B cell (primary cell): ENCODE data around the gene BCO1. TPM values are rescaled to one million over a fixed set of nuclear protein-coding genes. Genes with fewer than 3 reads are reported as not detected.

ENCODE experiments used
- ATAC-seq: fragments of 200-7000 bp; cut with Tn5 transposase; one replicate; pipeline ENCODE4 v1.10.0; 2021; ENCODE audit warnings: low read depth, mild to moderate bottlenecking, moderate number of reproducible peaks, moderate library complexity
- CTCF ChIA-PET: fragments of 350-600 bp; sonication (Branson Sonifier 250); formaldehyde crosslinking; loops from one replicate; lab custom pipeline; 2021; ENCODE audit warnings: antibody characterized with exemption, inconsistent platforms; lab: Charles Lee
- POLR2A ChIA-PET: fragments of 350-600 bp; sonication (Branson Sonifier 250); formaldehyde crosslinking; loops from one replicate; lab custom pipeline; 2021; ENCODE audit warnings: antibody characterized with exemption; lab: Charles Lee
- DNase-seq: peaks from one replicate; pipeline ENCODE4 v3.0.0; 2013
- H2AFZ ChIP-seq: 2 replicates; pipeline ENCODE4 v1.6.1; 2012; ENCODE audit warnings: mild to moderate bottlenecking, low read depth, low read length; ENCODE audit not compliant: insufficient read depth, poor library complexity, severe bottlenecking
- H3K27ac ChIP-seq, 2 donors: 1 replicate in 1 of 2; 2 replicates in 1 of 2; pipeline ENCODE4 v1.5.1; 2012 to 2013; ENCODE audit warnings: low read length in 2 of 2, mild to moderate bottlenecking in 2 of 2, moderate library complexity in 1 of 2
- H3K27me3 ChIP-seq, 4 experiments: fragments of 200-600 bp in 1 of 4; sonication (generic) in 1 of 4; replicated peaks in 1 of 4; 1 replicate in 2 of 4; 2 replicates in 2 of 4; pipeline versions ENCODE4 v1.6.1 to v1.7.0; 2013 to 2016; ENCODE audit warnings: low read length in 3 of 4, mild to moderate bottlenecking in 2 of 4, mixed read lengths in 1 of 4, moderate library complexity in 1 of 4; ENCODE audit not compliant: insufficient read depth in 4 of 4, control insufficient read depth in 3 of 4; ENCODE audit errors: control extremely low read depth in 1 of 4
- H3K36me3 ChIP-seq, 2 experiments: replicated peaks in 1 of 2; 1 replicate in 1 of 2; 2 replicates in 1 of 2; pipeline versions ENCODE4 v1.6.1 to v1.7.1; 2013; ENCODE audit warnings: low read length in 1 of 2; ENCODE audit not compliant: insufficient read depth in 2 of 2, control insufficient read depth in 1 of 2; ENCODE audit errors: control extremely low read depth in 1 of 2, extremely low read depth in 1 of 2
- H3K4me1 ChIP-seq, 2 donors: fragments of 200-600 bp in 1 of 2; sonication (generic) in 1 of 2; 1 replicate in 1 of 2; 2 replicates in 1 of 2; pipeline versions ENCODE4 v1.5.1 to v1.6.1; 2013 to 2017; ENCODE audit warnings: low read length in 2 of 2; ENCODE audit not compliant: control insufficient read depth in 2 of 2, insufficient read depth in 2 of 2
- H3K4me2 ChIP-seq: replicated peaks from 2 replicates; pipeline ENCODE3; 2012; ENCODE audit warnings: mild to moderate bottlenecking, low read depth, low read length; ENCODE audit not compliant: poor library complexity, severe bottlenecking
- H3K4me3 ChIP-seq, 5 experiments: fragments of 200-600 bp in 1 of 5; sonication (generic) in 1 of 5; 1 replicate in 3 of 5; 2 replicates in 2 of 5; pipeline versions ENCODE4 v1.5.1 to v1.7.0; 2011 to 2016; ENCODE audit warnings: low read length in 4 of 5, mild to moderate bottlenecking in 4 of 5, low read depth in 2 of 5, control low read depth in 1 of 5, moderate library complexity in 1 of 5; ENCODE audit not compliant: insufficient read depth in 1 of 5; ENCODE audit errors: control extremely low read depth in 1 of 5, extremely low read depth in 1 of 5
- H3K79me2 ChIP-seq: fragments of 200-600 bp; sonication (generic); one replicate; pipeline ENCODE4 v1.6.0; 2016; ENCODE audit warnings: low read length; ENCODE audit not compliant: control insufficient read depth, insufficient read depth
- H3K9ac ChIP-seq: fragments of 200-600 bp; sonication (generic); 2 replicates; pipeline ENCODE4 v1.6.1; 2017; ENCODE audit warnings: mild to moderate bottlenecking, low read length, moderate library complexity
- H3K9me3 ChIP-seq, 3 donors: one replicate each; pipeline versions ENCODE4 v1.6.1 to v1.7.1; 2013; ENCODE audit warnings: low read length in 2 of 3; ENCODE audit not compliant: control insufficient read depth in 2 of 3, insufficient read depth in 1 of 3; ENCODE audit errors: control extremely low read depth in 1 of 3
- H4K20me1 ChIP-seq: 2 replicates; pipeline ENCODE4 v1.6.0; 2012; ENCODE audit warnings: mild to moderate bottlenecking, low read length; ENCODE audit not compliant: insufficient read depth, control insufficient read depth, poor library complexity, severe bottlenecking
- H3K27ac Mint-ChIP-seq: one replicate; pipeline ENCODE4 v1.8.0; 2021; ENCODE audit warnings: mixed read lengths
- H3K27me3 Mint-ChIP-seq: one replicate; pipeline ENCODE4 v1.8.0; 2021; ENCODE audit warnings: mixed read lengths
- H3K4me1 Mint-ChIP-seq: one replicate; pipeline ENCODE4 v1.8.0; 2021; ENCODE audit warnings: mixed read lengths
- H3K4me3 Mint-ChIP-seq: one replicate; pipeline ENCODE4 v1.8.0; 2021; ENCODE audit warnings: mixed read lengths
- H3K9me3 Mint-ChIP-seq: one replicate; pipeline ENCODE4 v1.8.0; 2022; ENCODE audit warnings: mixed read lengths; ENCODE audit not compliant: insufficient read depth
- EZH2 ChIP-seq: IDR thresholded peaks from 2 replicates; pipeline ENCODE4 v1.6.1; 2012; ENCODE audit warnings: borderline replicate concordance, low read depth, mild to moderate bottlenecking, moderate library complexity, low read length; ENCODE audit not compliant: insufficient read depth, poor library complexity, severe bottlenecking
- WGBS: methylation state at CpG from one replicate; pipeline ENCODE4 v1.1.5; 2013; ENCODE audit warnings: missing lambda C conversion rate; ENCODE audit not compliant: insufficient coverage; 5-methylcytosine and 5-hydroxymethylcytosine counted together
- intact Hi-C: fragments of 100-400 bp; cut with micrococcal nuclease; formaldehyde crosslinking; loops from one replicate; pipeline ENCODE4 v1.10.0; 2022
- polyA plus RNA-seq: library from polyadenylated mRNA; depleted of rRNA; stranded (reverse); fragments of >200 nt; gene quantifications from 2 replicates; pipeline ENCODE4 v1.2.3, GENCODE V29; 2012
- total RNA-seq, 2 donors: library from RNA; stranded (reverse); fragments of 120-200 nt in 1 of 2; gene quantifications; 1 replicate in 1 of 2; 2 replicates in 1 of 2; pipeline versions ENCODE4 v1.2.3 to v1.2.4, GENCODE V29; 2013 to 2022
- TF ChIP-seq, protein P1 (sequence below): fragments of 200-600 bp; IDR thresholded peaks from one replicate; pipeline ENCODE4 v1.8.0; 2022; ENCODE audit warnings: antibody characterized with exemption, mild to moderate bottlenecking

Gene BCO1
- total and polyA plus RNA-seq, 2 donors (not counting 1 experiment from before 2014, with no cell fraction given) = not detected

DNA sequence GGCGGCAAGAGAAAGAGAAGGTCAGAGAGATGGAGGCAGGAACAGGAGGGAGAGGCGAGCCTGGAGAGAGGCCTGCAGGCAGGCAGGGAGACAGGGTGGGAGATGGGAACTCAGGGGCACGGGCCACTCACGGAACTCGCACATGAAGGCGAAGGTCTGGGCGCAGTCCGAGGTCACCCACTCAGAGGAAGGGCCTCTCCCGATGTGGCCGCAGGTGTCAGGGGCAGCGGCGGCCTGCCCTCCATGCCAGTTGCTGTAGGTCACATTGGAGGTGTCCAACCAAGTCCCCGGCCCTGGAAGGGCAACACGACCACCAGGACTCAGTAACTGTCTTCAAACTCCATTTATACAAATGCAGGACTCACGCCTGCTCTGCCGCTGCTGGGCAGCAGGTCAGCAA, 22.4 kb upstream of the BCO1 start:
- Histone ChIP-seq H3K4me1 (no peaks in the 10 kb centered on the region), H3K9ac (no peak overlapping the region), H4K20me1 (no peaks in the 10 kb centered on the region), H3K4me2 (no peak overlapping the region), H3K27ac (no peak overlapping the region), H3K27me3 (peaks cover 0 to 1% (median 0%) of the 10 kb centered on the region in 4 experiments), H3K4me3 (no peak overlapping the region), H3K79me2 (no peaks in the 10 kb centered on the region), H2AFZ (no peak overlapping the region), H3K9me3 (no peaks in the 10 kb centered on the region), H3K36me3 (no peaks in the 10 kb centered on the region)
- 95% methylated on average over 12 of the region's 16 CpGs for WGBS
- Mint-ChIP-seq H3K27me3 (peaks cover 13% of the 10 kb centered on the region), H3K4me1 (no peaks in the 10 kb centered on the region), H3K9me3 (no peaks in the 10 kb centered on the region), H3K27ac (no peak overlapping the region), H3K4me3 (no peak overlapping the region)
- ATAC-seq = no peak
- intact Hi-C loops = no loop called here
- ChIA-PET POLR2A (no interaction called here), CTCF (interaction anchor here (0.8 kb wide), 1 partner anchor 12 kb away, joined by 3 read pairs; no protein-coding TSS in a partner anchor)
- TF ChIP-seq EZH2 = no peak
- TF ChIP-seq, protein P1, sequence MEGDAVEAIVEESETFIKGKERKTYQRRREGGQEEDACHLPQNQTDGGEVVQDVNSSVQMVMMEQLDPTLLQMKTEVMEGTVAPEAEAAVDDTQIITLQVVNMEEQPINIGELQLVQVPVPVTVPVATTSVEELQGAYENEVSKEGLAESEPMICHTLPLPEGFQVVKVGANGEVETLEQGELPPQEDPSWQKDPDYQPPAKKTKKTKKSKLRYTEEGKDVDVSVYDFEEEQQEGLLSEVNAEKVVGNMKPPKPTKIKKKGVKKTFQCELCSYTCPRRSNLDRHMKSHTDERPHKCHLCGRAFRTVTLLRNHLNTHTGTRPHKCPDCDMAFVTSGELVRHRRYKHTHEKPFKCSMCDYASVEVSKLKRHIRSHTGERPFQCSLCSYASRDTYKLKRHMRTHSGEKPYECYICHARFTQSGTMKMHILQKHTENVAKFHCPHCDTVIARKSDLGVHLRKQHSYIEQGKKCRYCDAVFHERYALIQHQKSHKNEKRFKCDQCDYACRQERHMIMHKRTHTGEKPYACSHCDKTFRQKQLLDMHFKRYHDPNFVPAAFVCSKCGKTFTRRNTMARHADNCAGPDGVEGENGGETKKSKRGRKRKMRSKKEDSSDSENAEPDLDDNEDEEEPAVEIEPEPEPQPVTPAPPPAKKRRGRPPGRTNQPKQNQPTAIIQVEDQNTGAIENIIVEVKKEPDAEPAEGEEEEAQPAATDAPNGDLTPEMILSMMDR = no peak
- no peak for DNase-seq

DNA sequence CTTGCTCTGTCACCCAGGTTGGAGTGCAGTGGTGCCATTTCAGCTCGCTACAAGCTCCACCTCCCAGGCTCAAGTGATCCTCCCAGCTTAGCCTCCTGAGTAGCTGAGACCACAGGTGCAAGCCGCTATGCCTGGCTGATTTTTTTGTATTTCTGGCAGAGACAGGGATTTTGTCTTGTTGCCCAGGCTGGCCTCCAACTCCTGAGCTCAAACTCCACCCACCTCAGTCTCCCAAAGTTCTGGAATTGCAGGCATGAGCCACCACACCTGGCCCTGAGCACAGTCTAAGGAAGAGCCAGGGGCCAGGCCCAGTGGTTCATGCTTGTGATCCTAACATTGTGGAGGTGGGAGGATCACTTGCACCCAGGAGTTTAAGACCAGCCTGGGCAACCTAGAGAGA, 21.8 kb upstream of the BCO1 start:
- Histone ChIP-seq H3K79me2 (no peaks in the 10 kb centered on the region), H3K27ac (no peak overlapping the region), H3K9ac (no peak overlapping the region), H3K9me3 (no peaks in the 10 kb centered on the region), H3K4me2 (no peak overlapping the region), H3K4me1 (no peaks in the 10 kb centered on the region), H4K20me1 (no peaks in the 10 kb centered on the region), H3K36me3 (no peaks in the 10 kb centered on the region), H3K27me3 (no peaks in the 10 kb centered on the region), H2AFZ (no peak overlapping the region), H3K4me3 (no peak overlapping the region)
- no peak for ATAC-seq
- 95% methylated on average over 2 of the region's 2 CpGs for WGBS
- POLR2A ChIA-PET = no interaction called here
- CTCF ChIA-PET = interaction anchor here (0.7 to 0.8 kb wide), 2 partner anchors 12 to 20 kb away, joined by 3 to 4 read pairs; no protein-coding TSS in a partner anchor
- no peaks in the 10 kb centered on the region for H3K9me3 Mint-ChIP-seq
- TF ChIP-seq, protein P1 = no peak
- TF ChIP-seq EZH2 = no peak
- no peak overlapping the region for H3K27ac Mint-ChIP-seq
- H3K4me3 Mint-ChIP-seq = no peak overlapping the region
- no peaks in the 10 kb centered on the region for H3K4me1 Mint-ChIP-seq
- no peak for DNase-seq
- peaks cover 7% of the 10 kb centered on the region for H3K27me3 Mint-ChIP-seq
- intact Hi-C loops = no loop called here
